HCT116 (cell line): Measurements from ENCODE around the gene CTIF. TPM values are rescaled to one million over a fixed set of nuclear protein-coding genes. Genes with fewer than 3 reads are reported as not detected.

Experiments used
- ATAC-seq: fragments of 200-7000 bp; cut with Tn5 transposase; 2 replicates; pipeline ENCODE4 v1.9.1; 2020; ENCODE audit warnings: mild to moderate bottlenecking, moderate library complexity
- BruUV-seq: library from RNA; stranded (reverse); fragments of 400-500 nt; replicated peaks from 2 replicates; lab custom pipeline; 2021; lab: Mats Ljungman, UMichigan
- CTCF ChIA-PET: fragments of 300-600 bp; sonication (Branson Sonifier 250); formaldehyde crosslinking; loops from one replicate; lab custom pipeline; 2021; ENCODE audit warnings: antibody characterized with exemption; lab: Charles Lee
- POLR2A ChIA-PET: fragments of 300-600, 350-600 bp; sonication (Branson Sonifier 250); formaldehyde crosslinking; loops from one replicate; lab custom pipeline; 2021; ENCODE audit warnings: antibody characterized with exemption; lab: Charles Lee
- RAD21 ChIA-PET, 2 experiments: fragments of 300-600 bp; sonication (Branson Sonifier 250); formaldehyde crosslinking; loops; one replicate each; lab custom pipeline; 2023; ENCODE audit warnings: low total read pairs in 2 of 2; ENCODE audit not compliant: uncharacterized antibody in 2 of 2, unreplicated experiment in 2 of 2, low non-redundant PET in 1 of 2; lab: Charles Lee
- DNase-seq: peaks from one replicate; pipeline ENCODE4 v3.0.0-alpha.2; 2010; ENCODE audit warnings: low read depth, low spot score
- H2AFZ ChIP-seq: fragments of 200-600 bp; shearing (Covaris generic), sonication (generic); 2 replicates; pipeline ENCODE4 v1.6.1; 2017; ENCODE audit warnings: low read depth, mixed run types, mixed read lengths, antibody characterized with exemption, low read length; ENCODE audit not compliant: poor library complexity, severe bottlenecking
- H3K27ac ChIP-seq: 2 replicates; pipeline ENCODE4 v1.5.1; 2012; ENCODE audit warnings: low read depth, low read length
- H3K27me3 ChIP-seq: fragments of 200-600 bp; sonication (generic); 2 replicates; pipeline ENCODE4 v1.6.1; 2016; ENCODE audit warnings: mixed run types, low read length, mixed read lengths; ENCODE audit not compliant: insufficient read depth
- H3K36me3 ChIP-seq, 2 experiments: fragments of 200-500 bp in 1 of 2; fragments of 200-600 bp in 1 of 2; sonication (Bioruptor generic) in 1 of 2; sonication (generic) in 1 of 2; 2 replicates each; pipeline versions ENCODE4 v1.5.1 to v1.6.1; 2014 to 2016; ENCODE audit warnings: low read length in 2 of 2, inconsistent platforms in 1 of 2, mixed read lengths in 1 of 2, mixed run types in 1 of 2; ENCODE audit not compliant: insufficient read depth in 2 of 2, control insufficient read depth in 1 of 2
- H3K4me1 ChIP-seq, 2 experiments: fragments of 200-600 bp in 1 of 2; sonication (generic) in 1 of 2; 2 replicates each; pipeline versions ENCODE4 v1.5.1 to v1.6.1; 2012 to 2017; ENCODE audit warnings: low read length in 2 of 2, inconsistent platforms in 1 of 2, mild to moderate bottlenecking in 1 of 2, mixed read lengths in 1 of 2, mixed run types in 1 of 2, moderate library complexity in 1 of 2; ENCODE audit not compliant: insufficient read depth in 2 of 2, control insufficient read depth in 1 of 2
- H3K4me2 ChIP-seq: fragments of 200-600 bp; sonication (generic); 2 replicates; pipeline ENCODE4 v1.6.1; 2017; ENCODE audit warnings: mixed run types, low read length, mixed read lengths
- H3K4me3 ChIP-seq, 2 experiments: fragments of 200-600 bp in 1 of 2; sonication (generic) in 1 of 2; replicated peaks in 1 of 2; 2 replicates each; pipeline ENCODE4 v1.5.1; 2011 to 2016; ENCODE audit warnings: low read length in 2 of 2, control low read depth in 1 of 2, low read depth in 1 of 2, mild to moderate bottlenecking in 1 of 2, mixed read lengths in 1 of 2, mixed run types in 1 of 2
- H3K79me2 ChIP-seq: fragments of 200-600 bp; sonication (generic); 2 replicates; pipeline ENCODE4 v1.6.1; 2017; ENCODE audit warnings: mild to moderate bottlenecking, mixed run types, low read length, moderate library complexity, mixed read lengths; ENCODE audit not compliant: insufficient read depth
- H3K9ac ChIP-seq: fragments of 200-600 bp; sonication (generic); 2 replicates; pipeline ENCODE4 v1.6.1; 2016; ENCODE audit warnings: low read length, mixed read lengths
- H3K9me2 ChIP-seq: fragments of 200-600 bp; sonication (generic), shearing (Covaris generic); 2 replicates; pipeline ENCODE4 v1.6.1; 2017; ENCODE audit warnings: mixed run types, mild to moderate bottlenecking, moderate library complexity; ENCODE audit not compliant: insufficient read depth
- H3K9me3 ChIP-seq, 2 experiments: fragments of 200-500 bp in 1 of 2; fragments of 200-600 bp in 1 of 2; sonication (Bioruptor generic) in 1 of 2; sonication (generic) in 1 of 2; 2 replicates each; pipeline ENCODE4 v1.6.1; 2014 to 2017; ENCODE audit warnings: low read length in 2 of 2, mixed read lengths in 2 of 2, inconsistent platforms in 1 of 2, low read depth in 1 of 2, mild to moderate bottlenecking in 1 of 2, mixed run types in 1 of 2, moderate library complexity in 1 of 2; ENCODE audit not compliant: control insufficient read depth in 1 of 2, insufficient read depth in 1 of 2
- H4K20me1 ChIP-seq: fragments of 200-600 bp; sonication (generic), shearing (Covaris generic); 2 replicates; pipeline ENCODE4 v1.6.1; 2017; ENCODE audit warnings: mixed run types, mild to moderate bottlenecking, moderate library complexity; ENCODE audit not compliant: insufficient read depth
- CBX3 ChIP-seq: IDR thresholded peaks from 2 replicates; pipeline ENCODE4 v1.6.1; 2012; ENCODE audit warnings: low read depth
- CEBPB ChIP-seq: IDR thresholded peaks from 2 replicates; pipeline ENCODE4 v1.6.1; 2012; ENCODE audit warnings: low read depth
- EGR1 ChIP-seq: IDR thresholded peaks from 2 replicates; pipeline ENCODE4 v1.6.1; 2012; ENCODE audit warnings: low read depth
- ELF1 ChIP-seq: IDR thresholded peaks from 2 replicates; pipeline ENCODE4 v1.6.1; 2012; ENCODE audit warnings: low read depth, borderline replicate concordance
- EZH2phosphoT487 ChIP-seq: fragments of 200-600 bp; IDR thresholded peaks from 2 replicates; pipeline ENCODE4 v1.6.1; 2018; ENCODE audit warnings: antibody characterized with exemption, borderline replicate concordance
- FOSL1 ChIP-seq: IDR thresholded peaks from 2 replicates; pipeline ENCODE4 v1.6.1; 2012; ENCODE audit warnings: low read depth
- POLR2A ChIP-seq: IDR thresholded peaks from 2 replicates; pipeline ENCODE4 v1.7.0; 2011; ENCODE audit warnings: borderline replicate concordance; ENCODE audit not compliant: insufficient read depth, insufficient read length; ENCODE audit errors: extremely low read depth
- POLR2AphosphoS5 ChIP-seq: IDR thresholded peaks from 2 replicates; pipeline ENCODE4 v1.6.1; 2011; ENCODE audit warnings: mild to moderate bottlenecking, low read depth, low read length, moderate library complexity
- SP1 ChIP-seq: IDR thresholded peaks from 2 replicates; pipeline ENCODE4 v1.6.1; 2012; ENCODE audit warnings: low read depth
- TCF7L2 ChIP-seq: IDR thresholded peaks from 2 replicates; pipeline ENCODE4 v1.7.0; 2011; ENCODE audit warnings: borderline replicate concordance, inconsistent platforms; ENCODE audit not compliant: insufficient read depth, insufficient read length; ENCODE audit errors: extremely low read depth
- YY1 ChIP-seq: IDR thresholded peaks from 2 replicates; pipeline ENCODE4 v1.6.1; 2011; ENCODE audit warnings: low read length, low read depth, moderate library complexity, mild to moderate bottlenecking; ENCODE audit not compliant: insufficient replicate concordance; ENCODE audit errors: extremely low read depth
- intact Hi-C: fragments of 100-400 bp; cut with micrococcal nuclease; formaldehyde crosslinking; loops from 2 replicates; pipeline ENCODE4 v1.10.0; 2022
- total RNA-seq: library from RNA; stranded (reverse); gene quantifications from one replicate; pipeline ENCODE4 v1.2.1, GENCODE V29; 2021; ENCODE audit not compliant: unreplicated experiment
- TF ChIP-seq, protein P1 (sequence below): IDR thresholded peaks from 2 replicates; pipeline ENCODE4 v1.6.1; 2012; ENCODE audit warnings: low read depth
- TF ChIP-seq, protein P2 (sequence below): IDR thresholded peaks from 2 replicates; pipeline ENCODE4 v1.6.1; 2011; ENCODE audit warnings: mild to moderate bottlenecking, low read length, moderate library complexity; ENCODE audit not compliant: insufficient replicate concordance; ENCODE audit errors: extremely low read depth
- TF ChIP-seq, protein P3 (sequence below): IDR thresholded peaks from 2 replicates; pipeline ENCODE4 v1.6.1; 2012

Gene CTIF
- total RNA-seq, 1 experiment from 2014 or later: 19.7 TPM

DNA sequence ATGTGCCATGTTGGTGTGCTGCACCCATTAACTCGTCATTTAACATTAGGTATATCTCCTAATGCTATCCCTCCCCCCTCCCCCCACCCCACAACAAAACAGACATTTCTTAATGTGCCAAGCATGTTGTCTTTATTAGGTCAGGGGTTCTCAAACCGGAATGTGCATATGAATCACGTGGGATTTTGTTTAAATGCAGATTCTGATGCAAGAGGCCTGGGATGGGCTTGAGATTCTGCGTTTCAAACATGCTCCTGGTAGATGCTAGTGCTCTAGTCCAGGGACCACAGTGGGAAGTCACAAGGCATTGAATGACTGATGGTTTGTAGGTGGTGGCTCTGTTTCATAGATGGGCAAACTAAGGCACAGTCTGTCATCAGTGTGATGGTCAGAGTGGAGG, 227.2 kb downstream of the CTIF start:
- H3K9ac ChIP-seq: no peak overlapping the region
- no peak overlapping the region for H3K4me2 ChIP-seq
- H2AFZ ChIP-seq: no peak overlapping the region
- no peaks in the 10 kb centered on the region for H3K9me3 ChIP-seq
- no peaks in the 10 kb centered on the region for H3K79me2 ChIP-seq
- BruUV-seq: no TSS peak
- H3K9me2 ChIP-seq: no peaks in the 10 kb centered on the region
- ATAC-seq (no peak), DNase-seq (no peak)
- intact Hi-C loops: no loop called here
- CTCF ChIA-PET: no interaction called here
- H4K20me1 ChIP-seq: no peaks in the 10 kb centered on the region
- TF ChIP-seq EZH2phosphoT487 (no peak), CBX3 (no peak)
- TF ChIP-seq, all 23 proteins: peak for 0
- POLR2A ChIA-PET: no interaction called here
- Histone ChIP-seq H3K27ac (no peak overlapping the region), H3K36me3 (no peaks in the 10 kb centered on the region), H3K4me1 (no peaks in the 10 kb centered on the region), H3K27me3 (no peaks in the 10 kb centered on the region), H3K4me3 (no peak overlapping the region)
- RAD21 ChIA-PET: no interaction called here

DNA sequence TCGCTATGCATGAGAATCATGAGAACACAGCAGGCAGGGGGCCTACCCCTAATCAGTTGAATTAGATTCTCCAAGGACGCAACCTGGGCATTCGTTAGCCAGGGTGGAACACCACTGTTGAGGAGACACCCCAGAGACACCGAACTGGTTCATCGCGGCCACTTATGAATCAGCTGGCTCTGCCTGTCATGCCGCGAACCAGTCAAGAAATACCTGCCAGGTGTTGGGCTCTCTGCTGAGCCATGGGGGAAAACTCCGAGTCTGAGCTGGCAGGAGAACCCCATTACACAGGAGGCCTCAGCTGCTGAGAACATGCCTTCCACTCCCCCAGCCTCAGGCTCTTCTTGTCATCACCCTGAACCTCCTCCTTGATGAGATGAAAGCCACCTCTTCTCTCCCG, 227.7 kb downstream of the CTIF start:
- no TSS peak for BruUV-seq
- TF ChIP-seq POLR2AphosphoS5 (no peak), CBX3 (no peak), EZH2phosphoT487 (no peak), TCF7L2 (no peak), CEBPB (no peak), POLR2A (no peak), YY1 (no peak), EGR1 (no peak), FOSL1 (no peak), ELF1 (no peak), SP1 (no peak)
- TF ChIP-seq, protein P1, sequence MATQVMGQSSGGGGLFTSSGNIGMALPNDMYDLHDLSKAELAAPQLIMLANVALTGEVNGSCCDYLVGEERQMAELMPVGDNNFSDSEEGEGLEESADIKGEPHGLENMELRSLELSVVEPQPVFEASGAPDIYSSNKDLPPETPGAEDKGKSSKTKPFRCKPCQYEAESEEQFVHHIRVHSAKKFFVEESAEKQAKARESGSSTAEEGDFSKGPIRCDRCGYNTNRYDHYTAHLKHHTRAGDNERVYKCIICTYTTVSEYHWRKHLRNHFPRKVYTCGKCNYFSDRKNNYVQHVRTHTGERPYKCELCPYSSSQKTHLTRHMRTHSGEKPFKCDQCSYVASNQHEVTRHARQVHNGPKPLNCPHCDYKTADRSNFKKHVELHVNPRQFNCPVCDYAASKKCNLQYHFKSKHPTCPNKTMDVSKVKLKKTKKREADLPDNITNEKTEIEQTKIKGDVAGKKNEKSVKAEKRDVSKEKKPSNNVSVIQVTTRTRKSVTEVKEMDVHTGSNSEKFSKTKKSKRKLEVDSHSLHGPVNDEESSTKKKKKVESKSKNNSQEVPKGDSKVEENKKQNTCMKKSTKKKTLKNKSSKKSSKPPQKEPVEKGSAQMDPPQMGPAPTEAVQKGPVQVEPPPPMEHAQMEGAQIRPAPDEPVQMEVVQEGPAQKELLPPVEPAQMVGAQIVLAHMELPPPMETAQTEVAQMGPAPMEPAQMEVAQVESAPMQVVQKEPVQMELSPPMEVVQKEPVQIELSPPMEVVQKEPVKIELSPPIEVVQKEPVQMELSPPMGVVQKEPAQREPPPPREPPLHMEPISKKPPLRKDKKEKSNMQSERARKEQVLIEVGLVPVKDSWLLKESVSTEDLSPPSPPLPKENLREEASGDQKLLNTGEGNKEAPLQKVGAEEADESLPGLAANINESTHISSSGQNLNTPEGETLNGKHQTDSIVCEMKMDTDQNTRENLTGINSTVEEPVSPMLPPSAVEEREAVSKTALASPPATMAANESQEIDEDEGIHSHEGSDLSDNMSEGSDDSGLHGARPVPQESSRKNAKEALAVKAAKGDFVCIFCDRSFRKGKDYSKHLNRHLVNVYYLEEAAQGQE: no peak
- TF ChIP-seq, protein P2, sequence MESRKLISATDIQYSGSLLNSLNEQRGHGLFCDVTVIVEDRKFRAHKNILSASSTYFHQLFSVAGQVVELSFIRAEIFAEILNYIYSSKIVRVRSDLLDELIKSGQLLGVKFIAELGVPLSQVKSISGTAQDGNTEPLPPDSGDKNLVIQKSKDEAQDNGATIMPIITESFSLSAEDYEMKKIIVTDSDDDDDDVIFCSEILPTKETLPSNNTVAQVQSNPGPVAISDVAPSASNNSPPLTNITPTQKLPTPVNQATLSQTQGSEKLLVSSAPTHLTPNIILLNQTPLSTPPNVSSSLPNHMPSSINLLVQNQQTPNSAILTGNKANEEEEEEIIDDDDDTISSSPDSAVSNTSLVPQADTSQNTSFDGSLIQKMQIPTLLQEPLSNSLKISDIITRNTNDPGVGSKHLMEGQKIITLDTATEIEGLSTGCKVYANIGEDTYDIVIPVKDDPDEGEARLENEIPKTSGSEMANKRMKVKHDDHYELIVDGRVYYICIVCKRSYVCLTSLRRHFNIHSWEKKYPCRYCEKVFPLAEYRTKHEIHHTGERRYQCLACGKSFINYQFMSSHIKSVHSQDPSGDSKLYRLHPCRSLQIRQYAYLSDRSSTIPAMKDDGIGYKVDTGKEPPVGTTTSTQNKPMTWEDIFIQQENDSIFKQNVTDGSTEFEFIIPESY: no peak
- TF ChIP-seq, protein P3, sequence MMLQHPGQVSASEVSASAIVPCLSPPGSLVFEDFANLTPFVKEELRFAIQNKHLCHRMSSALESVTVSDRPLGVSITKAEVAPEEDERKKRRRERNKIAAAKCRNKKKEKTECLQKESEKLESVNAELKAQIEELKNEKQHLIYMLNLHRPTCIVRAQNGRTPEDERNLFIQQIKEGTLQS: no peak

More for the DNA sequence above, 227.7 kb downstream of the CTIF start:
- Histone ChIP-seq H4K20me1 (no peaks in the 10 kb centered on the region), H3K4me1 (no peaks in the 10 kb centered on the region), H3K27me3 (no peaks in the 10 kb centered on the region), H3K9ac (no peak overlapping the region), H2AFZ (no peak overlapping the region), H3K4me2 (no peak overlapping the region), H3K27ac (no peak overlapping the region), H3K4me3 (no peak overlapping the region), H3K79me2 (no peaks in the 10 kb centered on the region), H3K36me3 (no peaks in the 10 kb centered on the region), H3K9me2 (no peaks in the 10 kb centered on the region), H3K9me3 (no peaks in the 10 kb centered on the region)
- DNase-seq (no peak), ATAC-seq (no peak)
- ChIA-PET POLR2A (no interaction called here), RAD21 (no interaction called here), CTCF (no interaction called here)
- intact Hi-C loops: no loop called here
